Large intestine (tissue), 3 donors: Measurements from ENCODE around the gene ENGASE. TPM values are rescaled to one million over a fixed set of nuclear protein-coding genes. Genes with fewer than 3 reads are reported as not detected.

Source experiments
- DNase-seq, 2 donors: peaks; one replicate each; pipeline versions ENCODE4 v3.0.0 to v3.0.0-alpha.2; 2013
- H3K27ac ChIP-seq: one replicate; pipeline ENCODE4 v1.5.1; 2013; ENCODE audit warnings: low read length
- H3K27me3 ChIP-seq: 2 replicates; pipeline ENCODE4 v1.6.1; 2013; ENCODE audit warnings: low read length; ENCODE audit not compliant: control insufficient read depth, insufficient read depth
- H3K36me3 ChIP-seq: 2 replicates; pipeline ENCODE4 v1.6.1; 2013; ENCODE audit warnings: low read length; ENCODE audit not compliant: control insufficient read depth, insufficient read depth
- H3K4me1 ChIP-seq: one replicate; pipeline ENCODE4 v1.6.1; 2013; ENCODE audit warnings: low read length; ENCODE audit not compliant: control insufficient read depth, insufficient read depth
- H3K4me3 ChIP-seq: one replicate; pipeline ENCODE4 v1.5.1; 2013; ENCODE audit warnings: low read length
- H3K9me3 ChIP-seq: one replicate; pipeline ENCODE4 v1.6.1; 2013; ENCODE audit warnings: mild to moderate bottlenecking, low read depth, low read length, moderate library complexity; ENCODE audit not compliant: control insufficient read depth
- WGBS: methylation state at CpG from one replicate; pipeline ENCODE4 v1.1.5; 2013; ENCODE audit warnings: low lambda C conversion rate; ENCODE audit not compliant: insufficient coverage; 5-methylcytosine and 5-hydroxymethylcytosine counted together
- polyA plus RNA-seq: library from polyadenylated mRNA; unstranded; fragments of 120-200 nt; gene quantifications from one replicate; pipeline ENCODE4 v1.2.1, GENCODE V29; 2013

Gene ENGASE
- polyA plus RNA-seq, 1 donor: 78.0 TPM

DNA sequence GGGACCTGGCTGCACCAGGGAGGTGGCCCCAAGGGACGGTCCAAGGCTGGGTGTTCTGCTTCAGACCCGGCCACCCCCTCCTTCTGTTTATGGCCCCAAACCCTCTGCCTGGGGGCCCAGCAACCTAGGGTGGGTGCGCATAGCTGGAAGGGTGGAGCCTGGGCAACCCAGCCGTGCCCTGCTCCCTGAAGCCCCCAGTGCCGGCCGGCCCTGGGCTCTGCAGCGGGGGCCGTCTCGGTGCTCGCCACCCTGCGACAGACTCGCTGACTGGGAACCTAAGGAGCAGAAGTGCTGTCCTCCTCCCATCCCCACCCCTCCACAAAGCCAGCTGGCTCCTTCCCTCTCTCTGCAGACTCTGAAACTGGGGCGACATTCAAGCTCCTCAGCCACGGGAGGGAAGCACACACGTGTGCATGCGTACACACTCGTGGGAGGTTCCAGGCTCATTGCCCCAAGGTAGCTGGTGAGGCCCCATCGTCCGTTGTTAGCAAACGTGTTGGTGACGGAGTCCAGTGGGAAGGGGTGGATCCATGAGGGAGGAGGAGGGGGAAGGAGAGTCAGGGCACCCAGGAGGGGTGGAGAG is 43.4 kb downstream of the ENGASE start:
- no peaks in the 10 kb centered on the region for H3K36me3 ChIP-seq
- H3K9me3 ChIP-seq: no peaks in the 10 kb centered on the region
- peaks cover 40% of the 10 kb centered on the region for H3K27me3 ChIP-seq
- H3K4me3 ChIP-seq: no peak overlapping the region
- H3K4me1 ChIP-seq: peaks cover 15% of the 10 kb centered on the region
- no peak for DNase-seq
- H3K27ac ChIP-seq: no peak overlapping the region
- no CpG with 5 or more reads among the region's 21 CpGs for WGBS

DNA sequence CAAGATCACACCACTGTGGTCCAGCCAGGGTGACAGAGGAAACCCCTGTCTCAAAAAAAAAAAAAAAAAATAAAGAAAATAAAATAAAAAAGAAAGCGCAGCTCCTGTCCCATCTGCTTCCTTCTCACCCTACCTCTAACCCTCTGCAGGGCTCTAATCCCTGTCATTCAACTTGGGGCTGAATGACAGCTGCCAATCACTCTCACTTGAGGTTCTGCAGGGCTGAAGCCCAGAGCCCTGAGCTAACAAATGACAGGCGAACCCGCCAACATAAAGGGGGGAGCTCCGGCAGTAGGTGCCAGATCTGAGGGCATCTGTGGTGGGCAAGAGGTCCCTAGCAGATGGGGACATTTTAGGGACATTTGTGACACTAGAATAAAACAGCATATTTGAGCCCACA is 44.3 kb downstream of the ENGASE start:
- whole genome bisulfite sequencing: no CpG with 5 or more reads among the region's 4 CpGs
- Histone ChIP-seq H3K4me1 (peaks cover 14% of the 10 kb centered on the region), H3K4me3 (no peak overlapping the region), H3K27ac (no peak overlapping the region), H3K9me3 (no peaks in the 10 kb centered on the region), H3K27me3 (peaks cover 36% of the 10 kb centered on the region), H3K36me3 (no peaks in the 10 kb centered on the region)
- DNase-seq: no peak

DNA sequence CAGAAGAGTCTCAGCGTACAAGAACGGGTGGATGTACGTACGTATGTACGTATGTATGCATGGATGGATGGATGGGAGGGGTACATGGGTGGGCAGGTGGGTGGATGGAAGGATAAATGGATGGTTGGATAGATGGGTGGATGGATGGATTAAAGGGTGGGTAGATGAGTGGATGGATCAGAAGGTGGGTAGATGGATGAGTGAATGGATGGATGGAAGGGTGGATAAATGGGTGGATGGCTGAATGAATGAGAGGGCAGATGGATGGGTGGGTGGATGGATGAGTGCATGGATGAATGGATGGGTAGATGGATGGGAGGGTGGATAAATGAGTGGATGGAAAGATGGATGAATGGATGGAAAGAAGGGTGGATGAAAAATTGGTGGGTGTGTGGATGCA is 45.6 kb downstream of the ENGASE start:
- no CpG with 5 or more reads among the region's 5 CpGs for WGBS
- H3K9me3 ChIP-seq: no peaks in the 10 kb centered on the region
- H3K4me1 ChIP-seq: peaks cover under 1% of the 10 kb centered on the region
- H3K36me3 ChIP-seq: no peaks in the 10 kb centered on the region
- no peak overlapping the region for H3K27ac ChIP-seq
- H3K27me3 ChIP-seq: peaks cover 34% of the 10 kb centered on the region
- DNase-seq: no peak
- H3K4me3 ChIP-seq: no peak overlapping the region

DNA sequence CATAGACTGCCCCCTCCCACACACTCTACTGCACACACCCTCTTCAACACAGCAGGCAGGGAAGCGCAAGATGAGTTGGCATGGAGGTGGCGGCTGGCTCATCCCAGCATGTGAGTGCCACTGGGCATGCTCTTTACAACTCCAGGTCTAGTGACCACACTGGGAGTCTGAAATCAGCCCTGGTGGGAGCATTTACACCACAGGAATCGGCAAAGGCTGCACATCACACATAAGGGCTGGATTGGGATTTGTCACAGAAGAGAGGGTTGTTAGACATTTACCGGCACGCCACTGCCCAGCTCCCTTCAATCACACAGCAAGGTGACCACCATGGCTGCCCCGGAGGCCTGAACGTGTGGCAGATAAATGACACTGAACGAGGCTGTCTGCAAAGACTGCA is 49.4 kb downstream of the ENGASE start:
- no peak for DNase-seq
- H3K36me3 ChIP-seq: no peaks in the 10 kb centered on the region
- H3K4me3 ChIP-seq: no peak overlapping the region
- H3K27me3 ChIP-seq: peaks cover 27% of the 10 kb centered on the region
- H3K9me3 ChIP-seq: no peaks in the 10 kb centered on the region
- no peak overlapping the region for H3K27ac ChIP-seq
- WGBS: no CpG with 5 or more reads among the region's 8 CpGs
- no peaks in the 10 kb centered on the region for H3K4me1 ChIP-seq

DNA sequence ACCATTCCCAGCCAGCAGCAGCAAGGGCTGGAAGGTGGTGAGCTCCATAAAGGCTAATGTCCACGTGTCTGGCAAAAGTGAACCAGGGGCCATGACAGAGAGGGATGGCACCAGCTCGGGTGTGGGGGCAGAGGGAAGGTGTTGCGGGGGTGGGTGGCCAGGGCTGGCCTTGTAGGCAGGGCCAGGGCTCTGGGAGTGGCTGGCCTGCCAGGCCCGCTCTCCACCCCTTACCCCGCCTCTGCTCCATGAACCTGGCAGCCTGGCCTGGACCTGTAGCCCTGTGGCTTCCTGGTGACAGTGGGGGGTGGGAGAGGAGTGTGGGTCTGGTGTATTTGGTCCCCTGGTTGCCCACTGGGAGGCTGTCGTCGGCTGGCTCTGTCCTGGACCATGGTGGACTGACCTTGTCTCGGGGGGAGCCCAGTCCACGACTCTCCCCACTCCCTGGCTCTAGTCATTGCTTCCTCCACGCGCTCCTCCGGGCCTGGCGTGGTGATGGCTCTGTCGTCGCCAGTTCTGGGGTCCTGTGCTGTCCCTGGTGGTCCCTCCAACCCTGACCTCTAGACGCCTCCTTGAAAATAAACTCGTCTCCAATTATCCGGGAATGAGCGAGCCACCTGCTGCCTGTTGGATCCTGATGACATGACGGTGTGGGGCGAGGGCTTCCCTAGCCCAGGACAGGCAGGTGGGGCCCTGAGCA is 50.0 kb downstream of the ENGASE start:
- peaks cover 21% of the 10 kb centered on the region for H3K27me3 ChIP-seq
- no CpG with 5 or more reads among the region's 21 CpGs for WGBS
- no peaks in the 10 kb centered on the region for H3K4me1 ChIP-seq
- H3K4me3 ChIP-seq: no peak overlapping the region
- no peak for DNase-seq
- H3K36me3 ChIP-seq: no peaks in the 10 kb centered on the region
- H3K9me3 ChIP-seq: no peaks in the 10 kb centered on the region
- H3K27ac ChIP-seq: no peak overlapping the region

DNA sequence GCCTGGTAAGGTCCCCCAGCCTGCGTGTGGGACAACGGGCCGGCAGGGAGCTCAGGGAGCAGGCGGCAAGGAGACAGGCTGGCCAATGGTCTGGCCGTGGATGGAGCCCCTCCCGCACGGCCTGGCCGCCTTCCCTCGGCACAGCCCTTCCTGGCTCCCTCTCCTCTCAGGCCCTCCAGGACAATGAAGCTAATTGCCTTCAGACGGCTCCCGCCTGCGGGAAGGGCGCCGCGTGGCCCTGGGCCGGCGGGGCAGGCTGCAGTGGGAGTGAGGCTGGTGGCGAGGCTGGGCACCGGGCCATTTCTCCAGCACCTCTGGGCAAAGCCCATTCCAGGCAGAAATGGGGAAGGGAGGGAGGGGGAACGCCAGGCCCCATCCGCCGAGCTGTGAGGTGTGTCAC is 50.9 kb downstream of the ENGASE start:
- no peaks in the 10 kb centered on the region for H3K4me1 ChIP-seq
- DNase-seq: no peak
- no peaks in the 10 kb centered on the region for H3K36me3 ChIP-seq
- H3K9me3 ChIP-seq: no peaks in the 10 kb centered on the region
- H3K27ac ChIP-seq: no peak overlapping the region
- H3K4me3 ChIP-seq: no peak overlapping the region
- WGBS: no CpG with 5 or more reads among the region's 22 CpGs
- H3K27me3 ChIP-seq: peaks cover 18% of the 10 kb centered on the region

DNA sequence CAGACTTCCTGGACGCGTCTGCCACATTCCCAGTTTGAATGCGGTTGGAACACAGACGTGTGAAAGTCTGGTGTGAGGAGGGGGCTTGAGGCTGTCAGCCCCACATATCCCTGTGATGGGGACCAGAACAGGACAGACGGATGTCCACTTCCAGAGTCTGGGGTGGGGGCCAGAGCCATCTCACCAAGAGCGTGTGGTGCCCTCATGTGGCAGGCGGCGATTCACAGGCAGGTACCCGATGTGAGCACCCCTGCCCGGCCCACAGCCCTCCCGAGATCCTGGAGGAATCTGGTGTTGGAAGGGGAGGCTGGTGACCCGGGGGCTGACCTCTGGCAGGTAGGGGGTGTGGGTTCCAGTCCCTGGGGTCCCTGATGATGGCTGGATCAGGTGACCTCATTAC is 51.5 kb downstream of the ENGASE start:
- H3K27ac ChIP-seq: no peak overlapping the region
- H3K27me3 ChIP-seq: peaks cover 13% of the 10 kb centered on the region
- no peaks in the 10 kb centered on the region for H3K4me1 ChIP-seq
- no peak for DNase-seq
- no peaks in the 10 kb centered on the region for H3K9me3 ChIP-seq
- no CpG with 5 or more reads among the region's 12 CpGs for WGBS
- H3K36me3 ChIP-seq: no peaks in the 10 kb centered on the region
- H3K4me3 ChIP-seq: no peak overlapping the region

DNA sequence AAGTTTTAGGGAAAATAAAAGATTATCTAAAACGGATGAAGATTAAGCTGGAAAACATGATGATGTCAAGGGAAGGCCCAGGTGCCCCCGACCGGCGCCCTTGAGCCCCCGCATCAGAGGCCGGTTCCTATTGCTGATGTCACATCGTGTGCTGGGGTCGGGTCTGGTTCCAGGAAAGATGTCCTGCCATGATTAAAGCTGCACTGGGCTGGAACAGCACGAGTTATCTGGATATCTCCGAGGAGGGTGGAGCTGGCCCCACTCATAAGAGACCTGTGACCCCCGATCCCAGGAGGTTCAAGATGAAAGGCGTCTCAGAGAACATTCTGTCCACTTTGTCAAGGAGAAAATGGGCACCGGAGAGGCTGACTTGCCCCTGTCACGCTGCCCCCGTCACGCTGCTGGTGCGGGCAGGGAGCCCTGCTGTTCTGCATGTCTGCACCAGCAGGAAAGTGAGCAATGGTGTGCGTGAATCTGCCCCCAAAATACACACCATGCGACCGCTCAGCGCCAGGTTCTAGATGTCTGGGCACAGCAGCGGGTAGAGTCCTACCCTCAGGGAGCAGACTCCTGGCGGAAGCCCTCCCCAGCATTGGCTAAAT is 53.0 kb downstream of the ENGASE start:
- DNase-seq: no peak
- Histone ChIP-seq H3K36me3 (no peaks in the 10 kb centered on the region), H3K27me3 (peaks cover 9% of the 10 kb centered on the region), H3K9me3 (no peaks in the 10 kb centered on the region), H3K4me3 (no peak overlapping the region), H3K4me1 (no peaks in the 10 kb centered on the region), H3K27ac (no peak overlapping the region)
- WGBS: no CpG with 5 or more reads among the region's 23 CpGs

DNA sequence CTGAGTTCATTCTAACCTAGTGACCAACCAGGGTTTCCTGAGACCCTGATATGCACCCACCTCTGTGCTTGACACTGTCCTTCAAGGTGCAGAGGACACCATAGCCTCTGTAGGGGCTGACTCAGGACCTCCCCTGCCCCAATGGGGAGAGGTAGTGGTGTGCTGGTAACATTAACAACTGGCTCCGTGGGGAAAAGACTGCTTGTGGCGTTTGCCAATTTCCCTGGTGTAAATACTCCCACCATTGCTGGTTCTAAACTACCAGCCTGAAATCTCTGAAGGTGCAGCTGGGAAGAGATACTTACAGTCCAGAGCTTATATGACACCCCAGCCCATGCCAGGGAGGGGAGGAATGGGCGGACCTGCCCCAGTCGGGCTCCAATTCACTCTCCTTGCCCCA is 54.9 kb downstream of the ENGASE start:
- Histone ChIP-seq H3K27ac (no peak overlapping the region), H3K4me3 (no peak overlapping the region), H3K9me3 (no peaks in the 10 kb centered on the region), H3K27me3 (peaks cover 9% of the 10 kb centered on the region), H3K36me3 (no peaks in the 10 kb centered on the region), H3K4me1 (no peaks in the 10 kb centered on the region)
- WGBS: no CpG with 5 or more reads among the region's 4 CpGs
- DNase-seq: no peak

DNA sequence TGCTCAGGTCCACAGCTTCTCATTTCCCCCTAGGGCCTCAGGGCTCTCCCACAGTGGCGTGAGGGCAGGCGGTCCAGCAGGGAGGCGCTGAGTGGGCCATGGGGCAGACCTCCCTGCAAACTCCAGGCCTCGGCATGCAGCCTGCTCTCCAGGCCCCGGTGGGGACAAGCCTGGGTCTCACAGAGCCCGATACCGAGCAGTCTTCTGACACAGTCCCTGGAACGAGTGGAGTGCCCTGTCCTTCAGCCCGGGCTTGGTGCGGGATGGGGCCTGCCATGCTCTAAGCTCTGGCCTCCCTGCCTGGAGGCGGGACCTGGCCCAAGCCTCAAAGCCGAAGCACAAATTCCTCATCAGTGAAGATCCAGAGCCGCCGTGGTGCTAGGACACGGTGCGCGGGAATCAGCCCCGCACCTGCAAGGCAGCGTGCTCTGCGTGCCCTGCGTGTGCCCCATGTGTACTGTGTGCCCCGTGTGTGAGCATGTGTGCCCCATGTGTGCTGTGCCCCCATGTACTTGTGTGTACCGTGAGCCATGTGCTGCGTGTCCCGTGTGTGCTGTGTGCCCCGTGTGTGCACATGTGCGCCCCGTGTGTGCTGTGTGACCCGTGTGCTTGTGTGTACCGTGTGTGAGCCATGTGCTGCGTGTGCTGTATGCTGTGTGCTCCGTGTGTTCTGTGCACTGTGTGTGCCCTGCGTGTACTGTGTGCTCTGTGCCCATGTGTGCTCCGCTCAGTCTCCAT is 56.1 kb downstream of the ENGASE start:
- Histone ChIP-seq H3K27ac (no peak overlapping the region), H3K9me3 (no peaks in the 10 kb centered on the region), H3K4me3 (no peak overlapping the region), H3K4me1 (no peaks in the 10 kb centered on the region), H3K36me3 (no peaks in the 10 kb centered on the region), H3K27me3 (peaks cover 8% of the 10 kb centered on the region)
- no CpG with 5 or more reads among the region's 34 CpGs for WGBS
- DNase-seq: no peak
